ENCODE measurements around the gene SHB. TPM values are rescaled to one million over a fixed set of nuclear protein-coding genes. Genes with fewer than 3 reads are reported as not detected.
A peak's percentile ranks its signal among the peaks of the same experiment; 100 is the strongest.

Gene SHB
- polyA plus RNA-seq (2013, experiment 1 of 2) = 13.4 TPM
- 13.5 TPM for polyA plus RNA-seq (2013, experiment 2 of 2)

GRCh38 chr9:38068701-38069628 lies at the start of gene SHB:
SHB (minus strand) TSS chr9:38069227; CDS start chr9:38068645, 582 bp downstream.
- no peak for DNase-seq
- Histone ChIP-seq H4K8ac (ENCODE audit: low read depth, low read length) (no peak within 1 kb of the TSS), H3K4me1 (ENCODE audit: control insufficient read depth, low read depth, low read length) (peaks cover 28% of the 10 kb centered on the region), H3K27ac (ENCODE audit: low read depth, low read length) (peak within 1 kb of the TSS; percentile 99), H3K27me3 (ENCODE audit: insufficient read depth, low read length, poor library complexity) (no peaks in the 10 kb centered on the region), H3K79me2 (ENCODE audit: control insufficient read depth, insufficient read depth, low read length) (peaks cover 45% of the 10 kb centered on the region), H3K23ac (ENCODE audit: low read length) (peak within 1 kb of the TSS; percentile 49), H3K36me3 (ENCODE audit: control insufficient read depth, insufficient read depth, low read length) (no peaks in the 10 kb centered on the region), H2BK5ac (ENCODE audit: low read length) (peak within 1 kb of the TSS; percentile 97), H2BK120ac (ENCODE audit: low read depth, low read length) (peak within 1 kb of the TSS; percentile 50), H3K56ac (ENCODE audit: low read length) (peak within 1 kb of the TSS; percentile 98), H2BK15ac (replicated peaks; ENCODE audit: low read depth) (peak within 1 kb of the TSS; percentile 41), H3K4me3 (ENCODE audit: low read length) (peak within 1 kb of the TSS; percentile 86), H3K79me1 (ENCODE audit: low read length) (peaks cover 8% of the 10 kb centered on the region), H3K4ac (ENCODE audit: low read depth, low read length) (peak within 1 kb of the TSS; percentile 97), H3K4me2 (ENCODE audit: low read length) (peak within 1 kb of the TSS; percentile 65), H3K9ac (ENCODE audit: low read length) (peak within 1 kb of the TSS; percentile 92), H4K5ac (ENCODE audit: low read length) (no peak within 1 kb of the TSS), H3K18ac (ENCODE audit: low read length) (peak within 1 kb of the TSS; percentile 100), H2AK5ac (ENCODE audit: low read length) (no peak within 1 kb of the TSS)
- WGBS (ENCODE audit: extremely low coverage, insufficient coverage, low lambda C conversion rate) = no CpG with 5 or more reads among the region's 134 CpGs

GRCh38 chr9:38117651-38118050 lies 48.6 kb upstream of the SHB start:
- no peak overlapping the region for H3K4me2 ChIP-seq (ENCODE audit: low read length)
- H3K23ac ChIP-seq (ENCODE audit: low read length) = no peak overlapping the region
- H3K79me1 ChIP-seq (ENCODE audit: low read length) = no peaks in the 10 kb centered on the region
- no peaks in the 10 kb centered on the region for H3K36me3 ChIP-seq (ENCODE audit: control insufficient read depth, insufficient read depth, low read length)
- WGBS (ENCODE audit: extremely low coverage, insufficient coverage, low lambda C conversion rate) = no CpG with 5 or more reads among the region's 5 CpGs
- no peak overlapping the region for H3K4me3 ChIP-seq (ENCODE audit: low read length)
- H3K27me3 ChIP-seq (ENCODE audit: insufficient read depth, low read length, poor library complexity) = no peaks in the 10 kb centered on the region
- no peak overlapping the region for H3K27ac ChIP-seq (ENCODE audit: low read depth, low read length)
- H3K9ac ChIP-seq (ENCODE audit: low read length) = no peak overlapping the region
- H3K79me2 ChIP-seq (ENCODE audit: control insufficient read depth, insufficient read depth, low read length) = no peaks in the 10 kb centered on the region
- no peak overlapping the region for H3K56ac ChIP-seq (ENCODE audit: low read length)
- no peaks in the 10 kb centered on the region for H3K4me1 ChIP-seq (ENCODE audit: control insufficient read depth, low read depth, low read length)
- H3K4ac ChIP-seq (ENCODE audit: low read depth, low read length) = no peak overlapping the region
- no peak overlapping the region for H4K8ac ChIP-seq (ENCODE audit: low read depth, low read length)
- no peak overlapping the region for H4K5ac ChIP-seq (ENCODE audit: low read length)
- H2BK15ac ChIP-seq (replicated peaks; ENCODE audit: low read depth) = no peak overlapping the region
- no peak overlapping the region for H2BK120ac ChIP-seq (ENCODE audit: low read depth, low read length)
- DNase-seq = no peak
- H3K18ac ChIP-seq (ENCODE audit: low read length) = no peak overlapping the region
- no peak overlapping the region for H2AK5ac ChIP-seq (ENCODE audit: low read length)
- no peak overlapping the region for H2BK5ac ChIP-seq (ENCODE audit: low read length)

GRCh38 chr9:38114905-38115304 lies 45.9 kb upstream of the SHB start:
- no peak overlapping the region for H2BK5ac ChIP-seq (ENCODE audit: low read length)
- H3K27ac ChIP-seq (ENCODE audit: low read depth, low read length) = no peak overlapping the region
- H3K23ac ChIP-seq (ENCODE audit: low read length) = no peak overlapping the region
- no peaks in the 10 kb centered on the region for H3K79me1 ChIP-seq (ENCODE audit: low read length)
- no peak overlapping the region for H3K4me2 ChIP-seq (ENCODE audit: low read length)
- no peak overlapping the region for H4K5ac ChIP-seq (ENCODE audit: low read length)
- no peak overlapping the region for H3K4ac ChIP-seq (ENCODE audit: low read depth, low read length)
- H3K27me3 ChIP-seq (ENCODE audit: insufficient read depth, low read length, poor library complexity) = no peaks in the 10 kb centered on the region
- no peak overlapping the region for H3K9ac ChIP-seq (ENCODE audit: low read length)
- no peak overlapping the region for H3K56ac ChIP-seq (ENCODE audit: low read length)
- no peaks in the 10 kb centered on the region for H3K36me3 ChIP-seq (ENCODE audit: control insufficient read depth, insufficient read depth, low read length)
- no peak overlapping the region for H3K4me3 ChIP-seq (ENCODE audit: low read length)
- H2AK5ac ChIP-seq (ENCODE audit: low read length) = no peak overlapping the region
- H3K4me1 ChIP-seq (ENCODE audit: control insufficient read depth, low read depth, low read length) = no peaks in the 10 kb centered on the region
- H2BK120ac ChIP-seq (ENCODE audit: low read depth, low read length) = no peak overlapping the region
- H2BK15ac ChIP-seq (replicated peaks; ENCODE audit: low read depth) = no peak overlapping the region
- H4K8ac ChIP-seq (ENCODE audit: low read depth, low read length) = no peak overlapping the region
- DNase-seq = no peak
- no peaks in the 10 kb centered on the region for H3K79me2 ChIP-seq (ENCODE audit: control insufficient read depth, insufficient read depth, low read length)
- no peak overlapping the region for H3K18ac ChIP-seq (ENCODE audit: low read length)

- Histone ChIP-seq H3K18ac (ENCODE audit: low read length) (no peak overlapping the region), H3K4me1 (ENCODE audit: control insufficient read depth, low read depth, low read length) (peaks cover 8% of the 10 kb centered on the region), H3K4me2 (ENCODE audit: low read length) (no peak overlapping the region), H2BK5ac (ENCODE audit: low read length) (no peak overlapping the region), H3K4ac (ENCODE audit: low read depth, low read length) (no peak overlapping the region), H2BK15ac (replicated peaks; ENCODE audit: low read depth) (no peak overlapping the region), H4K8ac (ENCODE audit: low read depth, low read length) (no peak overlapping the region), H3K36me3 (ENCODE audit: control insufficient read depth, insufficient read depth, low read length) (no peaks in the 10 kb centered on the region), H3K79me1 (ENCODE audit: low read length) (no peaks in the 10 kb centered on the region), H3K27ac (ENCODE audit: low read depth, low read length) (no peak overlapping the region), H3K79me2 (ENCODE audit: control insufficient read depth, insufficient read depth, low read length) (no peaks in the 10 kb centered on the region), H3K56ac (ENCODE audit: low read length) (no peak overlapping the region), H4K5ac (ENCODE audit: low read length) (no peak overlapping the region), H3K23ac (ENCODE audit: low read length) (peak overlapping the region; percentile 24), H2AK5ac (ENCODE audit: low read length) (no peak overlapping the region), H3K4me3 (ENCODE audit: low read length) (no peak overlapping the region), H2BK120ac (ENCODE audit: low read depth, low read length) (no peak overlapping the region), H3K27me3 (ENCODE audit: insufficient read depth, low read length, poor library complexity) (no peaks in the 10 kb centered on the region), H3K9ac (ENCODE audit: low read length) (no peak overlapping the region)
- WGBS (ENCODE audit: extremely low coverage, insufficient coverage, low lambda C conversion rate) = no CpG with 5 or more reads among the region's 1 CpG
- no peak for DNase-seq
These were observed 43.4 kb upstream of the SHB start for GRCh38 chr9:38112456-38112855.

- no peak overlapping the region for H3K4me3 ChIP-seq (ENCODE audit: low read length)
- no peak overlapping the region for H3K4ac ChIP-seq (ENCODE audit: low read depth, low read length)
- no peak overlapping the region for H3K18ac ChIP-seq (ENCODE audit: low read length)
- H4K8ac ChIP-seq (ENCODE audit: low read depth, low read length) = no peak overlapping the region
- no peak overlapping the region for H2BK5ac ChIP-seq (ENCODE audit: low read length)
- no peak overlapping the region for H3K27ac ChIP-seq (ENCODE audit: low read depth, low read length)
- H3K36me3 ChIP-seq (ENCODE audit: control insufficient read depth, insufficient read depth, low read length) = no peaks in the 10 kb centered on the region
- no peak overlapping the region for H2BK120ac ChIP-seq (ENCODE audit: low read depth, low read length)
- no peak overlapping the region for H3K56ac ChIP-seq (ENCODE audit: low read length)
- no peak overlapping the region for H2BK15ac ChIP-seq (replicated peaks; ENCODE audit: low read depth)
- no peak overlapping the region for H2AK5ac ChIP-seq (ENCODE audit: low read length)
- peaks cover 8% of the 10 kb centered on the region for H3K4me1 ChIP-seq (ENCODE audit: control insufficient read depth, low read depth, low read length)
- H3K9ac ChIP-seq (ENCODE audit: low read length) = no peak overlapping the region
- H3K79me1 ChIP-seq (ENCODE audit: low read length) = no peaks in the 10 kb centered on the region
- H3K4me2 ChIP-seq (ENCODE audit: low read length) = no peak overlapping the region
- H3K27me3 ChIP-seq (ENCODE audit: insufficient read depth, low read length, poor library complexity) = no peaks in the 10 kb centered on the region
- WGBS (ENCODE audit: extremely low coverage, insufficient coverage, low lambda C conversion rate) = no CpG with 5 or more reads among the region's 5 CpGs
- no peak overlapping the region for H3K23ac ChIP-seq (ENCODE audit: low read length)
- no peak for DNase-seq
- no peak overlapping the region for H4K5ac ChIP-seq (ENCODE audit: low read length)
- H3K79me2 ChIP-seq (ENCODE audit: control insufficient read depth, insufficient read depth, low read length) = no peaks in the 10 kb centered on the region
These were observed 43.0 kb upstream of the SHB start for GRCh38 chr9:38112049-38112448.

Measured in mesendoderm (in vitro differentiated cells).